ENCODE measurements around the gene SHISA7.

DNA sequence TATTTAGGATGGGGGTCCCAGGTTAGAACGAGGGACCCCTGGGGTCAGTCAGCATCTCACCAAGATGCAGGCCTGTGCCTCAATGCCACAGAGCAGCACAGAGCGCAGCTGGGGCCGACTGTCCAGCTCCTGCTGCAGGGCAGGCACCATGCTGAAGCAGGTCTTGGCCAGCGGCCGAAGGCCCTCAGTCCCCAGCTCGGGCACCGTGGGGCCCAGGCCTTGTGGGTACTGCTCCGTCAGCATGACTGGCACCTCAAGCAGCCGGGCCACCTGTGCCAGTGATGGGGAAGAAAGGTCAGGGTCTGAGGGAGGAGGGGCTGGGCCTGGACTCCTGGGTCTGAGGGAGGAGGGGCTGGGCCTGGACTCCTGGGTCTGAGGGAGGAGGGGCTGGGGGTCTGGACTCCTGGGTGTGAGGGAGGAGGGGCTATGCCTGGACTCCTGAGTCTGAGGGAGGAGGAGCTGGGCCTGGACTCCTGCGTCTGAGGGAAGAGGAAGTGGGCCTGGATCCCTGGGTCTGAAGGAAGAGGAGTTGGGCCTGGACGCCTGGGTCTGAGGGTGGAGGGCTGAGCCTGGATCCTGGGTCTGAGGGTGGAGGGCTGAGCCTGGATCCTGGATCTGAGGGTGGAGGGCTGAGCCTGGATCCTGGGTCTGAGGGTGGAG lies 12.6 kb upstream of the SHISA7 start:
- TF ChIP-seq POLR2AphosphoS5 (IDR thresholded peaks at IDR 0.05; ENCODE audit: low read depth, low read length) (no peak), POLR2A (IDR thresholded peaks at IDR 0.05; ENCODE audit: low read depth, low read length) (no peak)
